ENCODE data around the gene FAM32A.

Gene FAM32A

GRCh38 chr19:16226878-16227836, 41.9 kb downstream of the FAM32A start:
- DNase-seq = no peak

- no peak for DNase-seq
These were observed 42.8 kb downstream of the FAM32A start for GRCh38 chr19:16227837-16228636.

GRCh38 chr19:16228637-16229321, 43.6 kb downstream of the FAM32A start:
- no peak for DNase-seq

- DNase-seq = no peak
These were observed 44.1 kb downstream of the FAM32A start for GRCh38 chr19:16229322-16229641.

- DNase-seq = no peak
These were observed 46.9 kb downstream of the FAM32A start for GRCh38 chr19:16232127-16232526.

GRCh38 chr19:16232568-16232967, 47.4 kb downstream of the FAM32A start:
- no peak for DNase-seq

- no peak for DNase-seq
These were observed 48.0 kb downstream of the FAM32A start for GRCh38 chr19:16233081-16233776.

- no peak for DNase-seq
These were observed 48.8 kb downstream of the FAM32A start for GRCh38 chr19:16233836-16234551.

GRCh38 chr19:16234552-16235445, 49.6 kb downstream of the FAM32A start:
- DNase-seq = no peak

GRCh38 chr19:16235811-16236652, 50.8 kb downstream of the FAM32A start:
- DNase-seq = no peak

All from NCI-H510A (cell line).